Duodenal mucosa (tissue), 2 donors: ENCODE results near the gene COL11A2.

Source experiments
- H3K27ac ChIP-seq: one replicate; pipeline ENCODE4 v1.7.0; 2013; ENCODE audit warnings: low read depth, low read length
- H3K27me3 ChIP-seq, 2 donors: one replicate each; pipeline ENCODE4 v1.7.0; 2013; ENCODE audit warnings: low read length in 2 of 2, control low read depth in 1 of 2; ENCODE audit not compliant: insufficient read depth in 2 of 2, control insufficient read depth in 1 of 2
- H3K36me3 ChIP-seq, 2 donors: one replicate each; pipeline ENCODE4 v1.7.0; 2013; ENCODE audit warnings: low read length in 2 of 2, control low read depth in 1 of 2; ENCODE audit not compliant: insufficient read depth in 2 of 2, control insufficient read depth in 1 of 2
- H3K4me1 ChIP-seq, 2 donors: one replicate each; pipeline ENCODE4 v1.7.0; 2013; ENCODE audit warnings: low read length in 2 of 2, control low read depth in 1 of 2; ENCODE audit not compliant: insufficient read depth in 2 of 2, control insufficient read depth in 1 of 2
- H3K4me3 ChIP-seq, 2 donors: one replicate each; pipeline ENCODE4 v1.7.0; 2013; ENCODE audit warnings: low read length in 2 of 2, low read depth in 1 of 2
- H3K9ac ChIP-seq, 2 donors: one replicate each; pipeline ENCODE4 v1.7.0; 2013; ENCODE audit warnings: low read length in 2 of 2, low read depth in 1 of 2
- H3K9me3 ChIP-seq, 2 donors: one replicate each; pipeline ENCODE4 v1.7.0; 2013; ENCODE audit warnings: low read length in 2 of 2, control low read depth in 1 of 2; ENCODE audit not compliant: control insufficient read depth in 1 of 2

Gene COL11A2

GRCh38 chr6:33171016-33171879 lies 21.0 kb downstream of the COL11A2 start:
- no peaks in the 10 kb centered on the region for H3K9me3 ChIP-seq
- no peaks in the 10 kb centered on the region for H3K36me3 ChIP-seq
- H3K4me1 ChIP-seq, result no peaks in the 10 kb centered on the region
- no peak overlapping the region for H3K4me3 ChIP-seq
- no peak overlapping the region for H3K27ac ChIP-seq
- no peak overlapping the region for H3K9ac ChIP-seq
- peaks cover 2 to 4% of the 10 kb centered on the region in 2 donors for H3K27me3 ChIP-seq

GRCh38 chr6:33170176-33171015 lies 21.9 kb downstream of the COL11A2 start:
- Histone ChIP-seq H3K27me3 (peaks cover 0 to 4% of the 10 kb centered on the region in 2 donors), H3K4me3 (no peak overlapping the region)

GRCh38 chr6:33169291-33170175 lies 22.7 kb downstream of the COL11A2 start:
- Histone ChIP-seq H3K4me3 (no peak overlapping the region), H3K9ac (no peak overlapping the region)

More at GRCh38 chr6:33170176-33171015, 21.9 kb downstream of the COL11A2 start:
- Histone ChIP-seq H3K9ac (no peak overlapping the region), H3K9me3 (no peaks in the 10 kb centered on the region), H3K4me1 (no peaks in the 10 kb centered on the region), H3K36me3 (no peaks in the 10 kb centered on the region), H3K27ac (no peak overlapping the region)

GRCh38 chr6:33168639-33169038 lies 23.6 kb downstream of the COL11A2 start:
- Histone ChIP-seq H3K9ac (no peak overlapping the region), H3K4me3 (no peak overlapping the region), H3K27me3 (peaks cover 0 to 4% of the 10 kb centered on the region in 2 donors), H3K4me1 (no peaks in the 10 kb centered on the region), H3K27ac (no peak overlapping the region), H3K36me3 (no peaks in the 10 kb centered on the region), H3K9me3 (no peaks in the 10 kb centered on the region)

More at GRCh38 chr6:33169291-33170175, 22.7 kb downstream of the COL11A2 start:
- Histone ChIP-seq H3K36me3 (no peaks in the 10 kb centered on the region), H3K27ac (no peak overlapping the region), H3K9me3 (no peaks in the 10 kb centered on the region), H3K27me3 (peaks cover 0 to 4% of the 10 kb centered on the region in 2 donors), H3K4me1 (no peaks in the 10 kb centered on the region)

GRCh38 chr6:33168284-33168601 lies 24.0 kb downstream of the COL11A2 start:
- Histone ChIP-seq H3K27ac (no peak overlapping the region), H3K36me3 (no peaks in the 10 kb centered on the region), H3K4me3 (no peak overlapping the region), H3K9ac (no peak overlapping the region), H3K9me3 (no peaks in the 10 kb centered on the region), H3K27me3 (peaks cover 0 to 4% of the 10 kb centered on the region in 2 donors), H3K4me1 (no peaks in the 10 kb centered on the region)

GRCh38 chr6:33167374-33168283 lies 24.6 kb downstream of the COL11A2 start:
- Histone ChIP-seq H3K4me3 (no peak overlapping the region), H3K27ac (no peak overlapping the region), H3K36me3 (no peaks in the 10 kb centered on the region), H3K9me3 (no peaks in the 10 kb centered on the region), H3K9ac (no peak overlapping the region), H3K27me3 (no peaks in the 10 kb centered on the region), H3K4me1 (no peaks in the 10 kb centered on the region)

GRCh38 chr6:33166811-33167210 lies 25.5 kb downstream of the COL11A2 start:
- H3K4me1 ChIP-seq, result peaks cover 5% of the 10 kb centered on the region in 2 donors

GRCh38 chr6:33166363-33166762 lies 25.9 kb downstream of the COL11A2 start:
- peaks cover 7 to 9% of the 10 kb centered on the region in 2 donors for H3K4me1 ChIP-seq
- no peak overlapping the region for H3K27ac ChIP-seq
- no peaks in the 10 kb centered on the region for H3K9me3 ChIP-seq
- H3K27me3 ChIP-seq, result no peaks in the 10 kb centered on the region
- H3K4me3 ChIP-seq, result no peak overlapping the region
- H3K36me3 ChIP-seq, result no peaks in the 10 kb centered on the region
- no peak overlapping the region for H3K9ac ChIP-seq

More at GRCh38 chr6:33166811-33167210, 25.5 kb downstream of the COL11A2 start:
- H3K9me3 ChIP-seq, result no peaks in the 10 kb centered on the region
- no peaks in the 10 kb centered on the region for H3K36me3 ChIP-seq
- H3K9ac ChIP-seq, result no peak overlapping the region
- no peaks in the 10 kb centered on the region for H3K27me3 ChIP-seq
- H3K4me3 ChIP-seq, result no peak overlapping the region
- no peak overlapping the region for H3K27ac ChIP-seq
